GM12801 (cell line): Measurements from ENCODE around the gene CD7.

Experiments
- TF ChIP-seq, protein P1 (sequence below): IDR thresholded peaks from one replicate; pipeline ENCODE4 v1.5.1; 2011; ENCODE audit warnings: control low read depth; ENCODE audit not compliant: insufficient read length; ENCODE audit errors: extremely low read depth

CD7 gene

DNA sequence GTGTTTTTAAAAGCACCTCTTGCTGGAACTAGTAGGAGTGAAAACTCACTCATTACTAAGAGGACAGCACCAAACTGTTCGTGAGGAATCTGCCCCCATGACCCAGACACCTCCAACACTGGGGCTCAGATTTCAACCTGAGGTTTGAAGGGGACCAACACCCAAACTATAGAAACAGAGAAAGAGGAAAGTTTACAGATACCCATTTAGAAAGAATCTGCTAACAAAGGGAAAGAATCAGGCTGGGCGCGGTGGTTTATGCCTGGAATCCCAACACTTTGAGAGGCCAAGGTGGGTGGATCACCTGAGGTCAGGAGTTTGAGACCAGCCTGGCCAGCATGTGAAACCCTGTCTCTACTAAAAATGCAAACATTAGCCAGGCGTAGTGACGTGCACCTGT, 40.5 kb downstream of the CD7 start:
- TF ChIP-seq, protein P1, sequence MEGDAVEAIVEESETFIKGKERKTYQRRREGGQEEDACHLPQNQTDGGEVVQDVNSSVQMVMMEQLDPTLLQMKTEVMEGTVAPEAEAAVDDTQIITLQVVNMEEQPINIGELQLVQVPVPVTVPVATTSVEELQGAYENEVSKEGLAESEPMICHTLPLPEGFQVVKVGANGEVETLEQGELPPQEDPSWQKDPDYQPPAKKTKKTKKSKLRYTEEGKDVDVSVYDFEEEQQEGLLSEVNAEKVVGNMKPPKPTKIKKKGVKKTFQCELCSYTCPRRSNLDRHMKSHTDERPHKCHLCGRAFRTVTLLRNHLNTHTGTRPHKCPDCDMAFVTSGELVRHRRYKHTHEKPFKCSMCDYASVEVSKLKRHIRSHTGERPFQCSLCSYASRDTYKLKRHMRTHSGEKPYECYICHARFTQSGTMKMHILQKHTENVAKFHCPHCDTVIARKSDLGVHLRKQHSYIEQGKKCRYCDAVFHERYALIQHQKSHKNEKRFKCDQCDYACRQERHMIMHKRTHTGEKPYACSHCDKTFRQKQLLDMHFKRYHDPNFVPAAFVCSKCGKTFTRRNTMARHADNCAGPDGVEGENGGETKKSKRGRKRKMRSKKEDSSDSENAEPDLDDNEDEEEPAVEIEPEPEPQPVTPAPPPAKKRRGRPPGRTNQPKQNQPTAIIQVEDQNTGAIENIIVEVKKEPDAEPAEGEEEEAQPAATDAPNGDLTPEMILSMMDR: no peak

DNA sequence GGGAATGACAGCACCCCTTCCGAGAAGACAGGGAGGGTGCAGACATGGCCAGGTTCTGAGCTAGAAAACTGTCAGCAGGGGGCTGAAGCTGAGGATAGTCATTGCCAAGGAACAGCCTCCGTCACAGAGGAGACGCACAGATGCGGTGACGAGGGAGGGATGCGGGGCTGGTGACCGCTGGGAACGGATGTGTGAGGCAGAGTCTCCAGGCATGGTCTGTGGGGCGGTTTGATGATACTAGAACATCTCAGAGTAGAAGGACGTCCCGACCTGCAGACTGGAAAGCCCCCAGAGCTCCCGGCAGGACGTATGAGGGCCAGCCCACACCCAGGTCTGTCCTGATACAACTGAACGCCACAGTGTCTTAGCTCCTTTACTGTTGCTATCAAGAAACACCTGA, 42.1 kb downstream of the CD7 start:
- TF ChIP-seq, protein P1: no peak

DNA sequence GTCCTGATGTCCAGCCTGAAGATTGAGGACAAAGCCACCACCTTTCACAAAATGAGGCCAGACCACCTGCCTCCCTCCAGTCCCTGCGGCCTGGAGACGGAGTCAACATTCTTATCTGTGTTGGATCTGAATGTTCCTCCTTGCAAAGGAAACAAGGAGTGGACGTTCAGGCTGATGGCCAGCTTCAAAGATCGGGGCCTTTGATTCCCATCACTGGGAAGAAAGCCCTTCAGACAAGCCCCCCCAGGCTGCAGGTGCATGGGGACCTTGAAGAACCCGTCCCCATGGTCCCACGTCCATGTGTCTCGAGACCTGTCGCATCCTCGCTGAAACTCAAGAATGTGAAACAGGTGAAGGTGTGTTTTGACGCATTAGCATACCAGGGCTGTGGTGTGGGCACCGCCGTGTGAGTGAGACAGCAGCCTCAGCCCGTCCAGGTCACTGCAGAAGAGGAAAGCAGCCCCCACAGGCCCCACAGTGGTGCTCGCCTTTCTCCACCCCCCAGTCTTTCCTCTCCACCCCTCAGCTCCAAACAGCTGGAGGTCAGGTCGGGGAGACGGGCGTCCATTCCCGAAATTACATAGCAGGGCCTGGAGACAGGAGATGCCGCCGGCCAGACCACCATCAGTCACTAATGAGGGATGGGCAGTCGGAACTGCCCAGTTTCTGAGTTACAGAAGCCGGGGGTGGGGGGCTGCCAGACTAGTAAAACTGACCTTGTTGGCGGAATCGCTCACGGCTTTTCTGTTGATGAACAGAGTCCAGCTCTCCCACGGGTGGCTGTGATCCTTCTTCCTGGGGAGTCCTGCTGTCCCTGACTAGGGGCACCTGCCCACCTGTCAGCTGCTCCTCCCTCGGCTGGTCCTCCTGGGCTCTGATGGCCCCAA, 43.0 kb downstream of the CD7 start:
- TF ChIP-seq, protein P1: no peak

DNA sequence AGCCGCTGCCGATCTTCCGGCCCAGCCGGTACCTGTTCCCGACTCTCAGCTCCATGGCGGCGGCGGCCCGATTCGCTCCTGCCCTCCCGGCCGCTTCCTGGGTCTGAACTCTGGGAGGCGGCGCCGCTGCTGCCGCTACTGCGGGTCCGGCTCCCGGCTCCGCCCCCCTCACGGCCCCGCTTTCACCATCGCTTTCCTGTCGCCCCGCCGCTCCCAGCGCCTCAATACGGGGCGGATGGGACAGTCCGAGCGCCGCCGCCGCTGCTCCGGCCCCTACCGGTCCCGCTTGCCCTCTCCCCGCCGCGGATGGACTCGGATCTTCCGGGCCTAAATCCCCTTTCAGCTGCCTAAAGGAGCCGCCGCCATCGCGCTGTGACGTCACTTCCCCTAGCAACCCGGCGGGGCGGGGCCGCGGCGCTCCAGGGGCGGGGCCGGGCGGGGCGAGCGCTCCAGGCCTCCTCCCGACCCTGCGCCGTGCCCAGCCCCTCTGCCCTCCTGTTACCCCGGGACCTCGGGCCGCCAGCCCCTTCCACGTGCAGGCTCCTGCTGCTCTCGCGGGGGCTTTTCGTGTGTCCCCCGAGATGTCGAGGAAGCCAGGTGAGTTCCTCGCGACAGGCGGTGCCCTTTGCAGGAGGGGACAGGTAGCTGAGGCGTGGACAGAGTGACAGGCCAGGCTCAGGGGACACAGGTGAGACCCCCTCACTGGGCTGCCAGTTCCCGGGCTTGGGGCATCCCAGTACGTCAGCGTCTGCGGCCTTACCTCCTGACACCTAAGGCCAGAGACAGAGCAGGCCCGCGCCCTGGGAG, 43.9 kb downstream of the CD7 start, which contains the start of gene CSNK1D:
Gene CSNK1D, minus strand, starts transcription at position 374 of the 807 bp plus-strand sequence. Its CDS starts 319 bp downstream, at position 55.
- TF ChIP-seq, protein P1: no peak

DNA sequence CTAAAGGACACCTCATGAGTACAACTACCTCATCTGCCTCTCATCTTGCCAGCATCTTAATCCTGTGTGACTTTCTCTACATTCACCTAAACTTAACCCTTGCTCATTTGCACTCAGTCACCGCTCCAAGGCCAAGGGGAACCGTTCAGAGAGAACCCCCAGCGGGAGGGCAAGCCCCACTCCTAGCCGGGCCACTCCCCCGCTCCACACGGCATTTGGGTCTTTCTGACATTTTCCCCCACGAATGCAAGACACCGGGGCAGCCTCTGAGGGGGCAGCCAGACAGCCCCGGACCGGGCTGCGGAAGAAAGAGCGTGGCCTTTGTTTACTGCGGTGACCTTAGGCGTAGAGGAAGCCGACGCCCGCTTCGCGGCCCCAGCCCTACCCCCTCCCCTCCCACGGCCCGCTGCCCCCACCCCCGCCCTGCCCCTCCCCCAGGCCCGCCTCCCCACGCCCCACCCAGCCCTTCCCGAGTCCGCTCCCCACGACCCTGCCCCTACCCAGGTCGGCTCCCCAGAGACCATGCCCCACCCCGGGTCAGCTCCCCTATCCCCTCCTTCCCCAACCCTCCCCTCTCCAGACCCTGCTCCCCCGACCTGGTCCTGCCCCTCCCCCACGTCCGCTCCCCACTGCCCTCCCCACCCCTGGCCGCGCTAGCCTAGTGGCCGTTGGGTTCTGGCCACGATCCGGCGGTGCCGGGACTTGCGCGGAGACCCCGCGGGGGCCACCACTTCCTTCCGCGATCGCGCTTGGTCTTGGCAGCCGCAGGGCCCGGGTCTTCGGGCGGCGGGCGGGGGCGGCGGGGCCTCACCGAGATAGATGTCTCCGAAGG, 44.7 kb downstream of the CD7 start:
- TF ChIP-seq, protein P1: no peak

DNA sequence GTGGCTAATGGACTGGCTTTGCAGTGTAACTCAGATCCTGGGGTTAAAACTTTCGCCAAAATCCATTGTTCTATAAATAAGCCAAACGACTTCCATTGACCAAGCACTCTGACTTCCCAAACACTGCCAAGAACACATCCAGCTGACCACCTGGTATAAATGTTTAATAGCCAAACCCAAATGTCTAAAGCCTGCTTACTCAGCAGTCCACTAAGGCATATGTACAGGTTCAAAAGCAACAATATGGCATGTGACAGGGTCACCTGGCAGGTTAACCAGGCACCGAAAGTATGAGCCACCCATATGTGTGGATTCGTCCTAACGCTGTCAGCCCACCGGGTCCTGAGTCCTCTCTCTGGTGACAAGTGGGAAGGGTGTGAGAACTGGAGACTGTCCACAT, 46.0 kb downstream of the CD7 start:
- TF ChIP-seq, protein P1: no peak
